CD4-positive, alpha-beta T cell (primary cell): ENCODE measurements around the gene FNDC8. TPM values are rescaled to one million over a fixed set of nuclear protein-coding genes. Genes with fewer than 3 reads are reported as not detected.

Source experiments
- ATAC-seq: fragments of 200-7000 bp; cut with Tn5 transposase; one replicate; pipeline ENCODE4 v1.10.0; 2022; ENCODE audit warnings: mild to moderate bottlenecking; ENCODE audit not compliant: poor library complexity
- CTCF ChIA-PET: fragments of 350-600 bp; sonication (Branson Sonifier 250); formaldehyde crosslinking; loops from one replicate; lab custom pipeline; 2021; ENCODE audit warnings: antibody characterized with exemption, inconsistent platforms; lab: Charles Lee
- POLR2A ChIA-PET: fragments of 350-600 bp; sonication (Branson Sonifier 250); formaldehyde crosslinking; loops from one replicate; lab custom pipeline; 2021; ENCODE audit warnings: antibody characterized with exemption, inconsistent platforms; lab: Charles Lee
- DNase-seq, 14 experiments: peaks; one replicate each; pipeline ENCODE4 v3.0.0-alpha.2; 2013 to 2020; ENCODE audit warnings: mixed read lengths in 2 of 14
- H3K27ac ChIP-seq, 2 donors: one replicate each; pipeline versions ENCODE4 v1.5.1 to v1.7.0; 2013; ENCODE audit warnings: low read length in 2 of 2, low read depth in 1 of 2, mild to moderate bottlenecking in 1 of 2
- H3K27me3 ChIP-seq, 2 experiments: 1 replicate in 1 of 2; 2 replicates in 1 of 2; pipeline versions ENCODE4 v1.6.1 to v1.7.0; 2013; ENCODE audit warnings: low read length in 2 of 2, control low read depth in 1 of 2, mild to moderate bottlenecking in 1 of 2, moderate library complexity in 1 of 2; ENCODE audit not compliant: insufficient read depth in 2 of 2, control insufficient read depth in 1 of 2
- H3K36me3 ChIP-seq: one replicate; pipeline ENCODE4 v1.6.1; 2013; ENCODE audit warnings: low read length, control low read depth; ENCODE audit not compliant: insufficient read depth
- H3K4me1 ChIP-seq: one replicate; pipeline ENCODE4 v1.6.1; 2013; ENCODE audit warnings: low read length, control low read depth; ENCODE audit not compliant: insufficient read depth
- H3K4me3 ChIP-seq: one replicate; pipeline ENCODE4 v1.5.1; 2013; ENCODE audit warnings: mild to moderate bottlenecking, low read length, moderate library complexity
- H3K9me3 ChIP-seq, 2 experiments: 1 replicate in 1 of 2; 2 replicates in 1 of 2; pipeline versions ENCODE4 v1.6.1 to v1.7.0; 2013; ENCODE audit warnings: low read length in 2 of 2, mild to moderate bottlenecking in 2 of 2, control low read depth in 1 of 2, moderate library complexity in 1 of 2; ENCODE audit not compliant: control insufficient read depth in 1 of 2, insufficient read depth in 1 of 2
- H3K27ac Mint-ChIP-seq: one replicate; pipeline ENCODE4 v1.8.0; 2020; ENCODE audit warnings: mixed read lengths
- H3K27me3 Mint-ChIP-seq: one replicate; pipeline ENCODE4 v1.8.0; 2021; ENCODE audit warnings: mixed read lengths
- H3K36me3 Mint-ChIP-seq: one replicate; pipeline ENCODE4 v1.8.0; 2021; ENCODE audit warnings: low read depth, mixed read lengths
- H3K4me1 Mint-ChIP-seq: one replicate; pipeline ENCODE4 v1.8.0; 2021; ENCODE audit warnings: low read depth, mixed read lengths
- H3K4me3 Mint-ChIP-seq: one replicate; pipeline ENCODE4 v1.8.0; 2020; ENCODE audit warnings: mild to moderate bottlenecking, mixed read lengths
- H3K9me3 Mint-ChIP-seq: one replicate; pipeline ENCODE4 v1.8.0; 2020; ENCODE audit warnings: mixed read lengths
- CTCF ChIP-seq: fragments of 200-600 bp; IDR thresholded peaks from one replicate; pipeline ENCODE4 v1.8.0; 2022; ENCODE audit warnings: antibody characterized with exemption, mild to moderate bottlenecking
- intact Hi-C, 2 experiments: fragments of 100-400 bp; cut with DNase I in 1 of 2; cut with micrococcal nuclease in 1 of 2; formaldehyde crosslinking; loops; one replicate each; pipeline versions ENCODE4 v1.15.1 to v1.9.0; 2023 to 2025; cut with DNase I, micrococcal nuclease
- total RNA-seq, 174 experiments: library from RNA in 2 of 174; stranded (reverse) in 2 of 174; gene quantifications; one replicate each; pipeline ENCODE4 v1.2.3 and lab custom pipeline; 2021 to 2026

FNDC8 gene
- total RNA-seq, 2 experiments from 2014 or later: not detected

GRCh38 chr17:35130392-35130791 is 9.0 kb downstream of the FNDC8 start:
- H3K36me3 ChIP-seq: peaks cover 45% of the 10 kb centered on the region
- DNase-seq (no peak), ATAC-seq (no peak)
- Mint-ChIP-seq H3K4me1 (no peaks in the 10 kb centered on the region), H3K27ac (no peak overlapping the region), H3K9me3 (no peaks in the 10 kb centered on the region), H3K36me3 (peaks cover 49% of the 10 kb centered on the region), H3K27me3 (no peaks in the 10 kb centered on the region), H3K4me3 (no peak overlapping the region)
- no peak for TF ChIP-seq CTCF
- POLR2A ChIA-PET: interaction anchor here (1.1 kb wide), 1 partner anchor 448 kb away, joined by 3 read pairs; the partner anchor contains the start of gene PEX12
- intact Hi-C loops: no loop called here
- no peak overlapping the region for H3K27ac ChIP-seq
- H3K9me3 ChIP-seq: no peaks in the 10 kb centered on the region
- H3K4me1 ChIP-seq: no peaks in the 10 kb centered on the region
- H3K27me3 ChIP-seq: no peaks in the 10 kb centered on the region
- CTCF ChIA-PET: interaction anchor here (1.4 kb wide), 1 partner anchor 634 kb away, joined by 4 read pairs; no protein-coding TSS in a partner anchor
- H3K4me3 ChIP-seq: no peak overlapping the region

GRCh38 chr17:35132099-35132498 is 10.7 kb downstream of the FNDC8 start:
- ATAC-seq: no peak
- Histone ChIP-seq H3K27me3 (no peaks in the 10 kb centered on the region), H3K4me3 (no peak overlapping the region), H3K4me1 (no peaks in the 10 kb centered on the region), H3K27ac (no peak overlapping the region), H3K9me3 (no peaks in the 10 kb centered on the region), H3K36me3 (peaks cover 62% of the 10 kb centered on the region)
- intact Hi-C loops: no loop called here
- Mint-ChIP-seq H3K36me3 (peaks cover 66% of the 10 kb centered on the region), H3K9me3 (no peaks in the 10 kb centered on the region), H3K27ac (no peak overlapping the region), H3K4me1 (no peaks in the 10 kb centered on the region), H3K4me3 (no peak overlapping the region), H3K27me3 (no peaks in the 10 kb centered on the region)
- DNase-seq: no peak
- CTCF ChIA-PET: no interaction called here
- no peak for TF ChIP-seq CTCF
- POLR2A ChIA-PET: no interaction called here

GRCh38 chr17:35132816-35133550 is 11.6 kb downstream of the FNDC8 start:
- H3K36me3 ChIP-seq: peaks cover 71% of the 10 kb centered on the region
- no peak overlapping the region for H3K4me3 ChIP-seq
- H3K27ac ChIP-seq: no peak overlapping the region
- Mint-ChIP-seq H3K4me3 (no peak overlapping the region), H3K27me3 (no peaks in the 10 kb centered on the region), H3K36me3 (peaks cover 75% of the 10 kb centered on the region), H3K27ac (no peak overlapping the region), H3K9me3 (no peaks in the 10 kb centered on the region), H3K4me1 (no peaks in the 10 kb centered on the region)
- intact Hi-C loops: no loop called here
- POLR2A ChIA-PET: no interaction called here
- H3K4me1 ChIP-seq: no peaks in the 10 kb centered on the region
- TF ChIP-seq CTCF: no peak
- ATAC-seq (no peak), DNase-seq (no peak)
- H3K27me3 ChIP-seq: no peaks in the 10 kb centered on the region
- CTCF ChIA-PET: no interaction called here
- no peaks in the 10 kb centered on the region for H3K9me3 ChIP-seq
